Measurements from ENCODE around the gene PRPS1L1.

The PRPS1L1 gene

GRCh38 chr7:18004372-18004771 lies 23.3 kb downstream of the PRPS1L1 start:
- no peaks in the 10 kb centered on the region for H3K9me3 ChIP-seq (ENCODE audit: control insufficient read depth, low read length)
- no peaks in the 10 kb centered on the region for H3K4me1 ChIP-seq
- no peak overlapping the region for H3K4me3 ChIP-seq (ENCODE audit: low read depth, low read length)
- TF ChIP-seq, protein P1, sequence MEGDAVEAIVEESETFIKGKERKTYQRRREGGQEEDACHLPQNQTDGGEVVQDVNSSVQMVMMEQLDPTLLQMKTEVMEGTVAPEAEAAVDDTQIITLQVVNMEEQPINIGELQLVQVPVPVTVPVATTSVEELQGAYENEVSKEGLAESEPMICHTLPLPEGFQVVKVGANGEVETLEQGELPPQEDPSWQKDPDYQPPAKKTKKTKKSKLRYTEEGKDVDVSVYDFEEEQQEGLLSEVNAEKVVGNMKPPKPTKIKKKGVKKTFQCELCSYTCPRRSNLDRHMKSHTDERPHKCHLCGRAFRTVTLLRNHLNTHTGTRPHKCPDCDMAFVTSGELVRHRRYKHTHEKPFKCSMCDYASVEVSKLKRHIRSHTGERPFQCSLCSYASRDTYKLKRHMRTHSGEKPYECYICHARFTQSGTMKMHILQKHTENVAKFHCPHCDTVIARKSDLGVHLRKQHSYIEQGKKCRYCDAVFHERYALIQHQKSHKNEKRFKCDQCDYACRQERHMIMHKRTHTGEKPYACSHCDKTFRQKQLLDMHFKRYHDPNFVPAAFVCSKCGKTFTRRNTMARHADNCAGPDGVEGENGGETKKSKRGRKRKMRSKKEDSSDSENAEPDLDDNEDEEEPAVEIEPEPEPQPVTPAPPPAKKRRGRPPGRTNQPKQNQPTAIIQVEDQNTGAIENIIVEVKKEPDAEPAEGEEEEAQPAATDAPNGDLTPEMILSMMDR (IDR thresholded peaks at IDR 0.05), result no peak
- no peaks in the 10 kb centered on the region for H3K79me2 ChIP-seq
- H3K27ac ChIP-seq, result no peak overlapping the region
- no peaks in the 10 kb centered on the region for H3K36me3 ChIP-seq (ENCODE audit: control insufficient read depth, insufficient read depth, low read length)
- H2AFZ ChIP-seq, result no peak overlapping the region
- H3K27me3 ChIP-seq (ENCODE audit: control insufficient read depth, insufficient read depth, low read length), result no peaks in the 10 kb centered on the region
- no peak overlapping the region for H3K4me2 ChIP-seq (ENCODE audit: low read length)
- H3K9ac ChIP-seq, result no peak overlapping the region

- no peaks in the 10 kb centered on the region for H3K36me3 ChIP-seq (ENCODE audit: control insufficient read depth, insufficient read depth, low read length)
- TF ChIP-seq, protein P1 (IDR thresholded peaks at IDR 0.05), result no peak
- no peaks in the 10 kb centered on the region for H3K4me1 ChIP-seq
- no peak overlapping the region for H2AFZ ChIP-seq
- H3K9me3 ChIP-seq (ENCODE audit: control insufficient read depth, low read length), result no peaks in the 10 kb centered on the region
- H3K27me3 ChIP-seq (ENCODE audit: control insufficient read depth, insufficient read depth, low read length), result no peaks in the 10 kb centered on the region
- H3K9ac ChIP-seq, result no peak overlapping the region
- no peak overlapping the region for H3K4me3 ChIP-seq (ENCODE audit: low read depth, low read length)
- no peak overlapping the region for H3K4me2 ChIP-seq (ENCODE audit: low read length)
- H3K27ac ChIP-seq, result no peak overlapping the region
- H3K79me2 ChIP-seq, result no peaks in the 10 kb centered on the region
These were observed 24.2 kb downstream of the PRPS1L1 start for GRCh38 chr7:18003286-18003994.

DNA sequence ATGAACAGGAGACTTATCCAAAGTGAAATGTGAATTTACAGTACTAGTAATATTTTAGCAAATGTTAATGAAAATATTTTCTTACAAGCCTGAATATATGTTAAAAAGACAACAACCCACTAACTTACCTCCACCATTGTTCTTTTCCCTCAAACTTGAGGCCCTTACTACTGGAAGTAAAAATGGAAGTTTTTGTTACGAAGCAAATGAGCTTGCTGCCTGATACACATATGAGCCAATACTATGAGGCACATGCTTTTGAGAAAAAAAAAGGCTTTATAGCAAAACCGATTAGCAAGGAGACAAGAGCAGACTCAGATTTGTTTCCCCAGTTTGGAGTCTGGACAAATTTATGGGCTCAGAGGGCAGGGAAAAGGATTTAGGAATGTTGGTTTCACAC lies 29.0 kb downstream of the PRPS1L1 start:
- no peak overlapping the region for H2AFZ ChIP-seq
- no peaks in the 10 kb centered on the region for H3K36me3 ChIP-seq (ENCODE audit: control insufficient read depth, insufficient read depth, low read length)
- H3K9ac ChIP-seq, result no peak overlapping the region
- no peaks in the 10 kb centered on the region for H3K79me2 ChIP-seq
- no peak overlapping the region for H3K4me3 ChIP-seq (ENCODE audit: low read depth, low read length)
- no peaks in the 10 kb centered on the region for H3K27me3 ChIP-seq (ENCODE audit: control insufficient read depth, insufficient read depth, low read length)
- TF ChIP-seq, protein P1 (IDR thresholded peaks at IDR 0.05), result no peak
- no peak overlapping the region for H3K27ac ChIP-seq
- H3K9me3 ChIP-seq (ENCODE audit: control insufficient read depth, low read length), result no peaks in the 10 kb centered on the region
- H3K4me2 ChIP-seq (ENCODE audit: low read length), result no peak overlapping the region
- H3K4me1 ChIP-seq, result no peaks in the 10 kb centered on the region

- Histone ChIP-seq H3K79me2 (no peaks in the 10 kb centered on the region), H3K4me2 (ENCODE audit: low read length) (no peak overlapping the region), H3K36me3 (ENCODE audit: control insufficient read depth, insufficient read depth, low read length) (no peaks in the 10 kb centered on the region), H3K9ac (no peak overlapping the region), H3K4me1 (no peaks in the 10 kb centered on the region), H3K4me3 (ENCODE audit: low read depth, low read length) (no peak overlapping the region), H3K9me3 (ENCODE audit: control insufficient read depth, low read length) (no peaks in the 10 kb centered on the region), H3K27me3 (ENCODE audit: control insufficient read depth, insufficient read depth, low read length) (no peaks in the 10 kb centered on the region), H2AFZ (no peak overlapping the region), H3K27ac (no peak overlapping the region)
- TF ChIP-seq, protein P1 (IDR thresholded peaks at IDR 0.05), result no peak
These were observed 31.0 kb downstream of the PRPS1L1 start for GRCh38 chr7:17996442-17997223.
